ENCODE measurements around the gene SSR4.

GRCh38 chrX:153791104-153791852 lies 3.2 kb upstream of the SSR4 start:
- TF ChIP-seq CTCF (conservative IDR thresholded peaks at IDR 0.05; ENCODE audit: low read length) (no peak), EZH2phosphoT487 (IDR thresholded peaks at IDR 0.05; ENCODE audit: borderline replicate concordance) (no peak)

Measured in Loucy (cell line).